Erythroblast (primary cell): ENCODE results near the gene RNPC3.
A peak's percentile ranks its signal among the peaks of the same experiment; 100 is the strongest.
"Not testable (repeated sequence)": the region's sequence is repeated elsewhere in the genome, so short reads cannot be mapped to it uniquely, and the experiment has no call there.

Source experiments
- DNase-seq, 2 experiments: peaks; one replicate each; lab custom pipeline; 2025; lab: John Stamatoyannopoulos, UW
- GATA1 ChIP-seq: IDR thresholded peaks from 2 replicates; pipeline ENCODE4 v1.6.1; 2011; ENCODE audit warnings: low read depth, mild to moderate bottlenecking, control low read depth, low read length, moderate library complexity
- POLR2A ChIP-seq: IDR thresholded peaks from 2 replicates; pipeline ENCODE4 v1.6.1; 2011; ENCODE audit warnings: mild to moderate bottlenecking, low read length

Gene RNPC3

DNA sequence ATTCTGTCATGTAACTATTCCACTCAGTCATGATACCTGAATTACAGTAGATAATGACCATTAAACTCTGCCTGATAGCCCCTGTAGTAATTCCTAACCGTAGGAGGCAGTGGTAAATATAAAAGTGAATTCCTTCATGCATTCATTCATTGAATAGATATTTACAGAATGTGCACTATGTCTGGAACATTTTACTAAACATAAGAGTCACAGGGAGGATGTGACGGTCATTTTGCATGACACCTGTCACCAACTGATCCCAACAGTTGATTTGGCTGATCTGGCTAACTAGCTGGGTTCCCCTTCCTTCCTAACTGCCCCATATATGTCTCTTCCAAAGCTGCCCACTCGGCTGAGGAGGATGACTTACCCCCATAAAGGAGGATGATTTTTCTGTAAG is 2.2 kb upstream of the RNPC3 start:
- no peak for DNase-seq
- no peak for TF ChIP-seq POLR2A
- no peak for TF ChIP-seq GATA1

DNA sequence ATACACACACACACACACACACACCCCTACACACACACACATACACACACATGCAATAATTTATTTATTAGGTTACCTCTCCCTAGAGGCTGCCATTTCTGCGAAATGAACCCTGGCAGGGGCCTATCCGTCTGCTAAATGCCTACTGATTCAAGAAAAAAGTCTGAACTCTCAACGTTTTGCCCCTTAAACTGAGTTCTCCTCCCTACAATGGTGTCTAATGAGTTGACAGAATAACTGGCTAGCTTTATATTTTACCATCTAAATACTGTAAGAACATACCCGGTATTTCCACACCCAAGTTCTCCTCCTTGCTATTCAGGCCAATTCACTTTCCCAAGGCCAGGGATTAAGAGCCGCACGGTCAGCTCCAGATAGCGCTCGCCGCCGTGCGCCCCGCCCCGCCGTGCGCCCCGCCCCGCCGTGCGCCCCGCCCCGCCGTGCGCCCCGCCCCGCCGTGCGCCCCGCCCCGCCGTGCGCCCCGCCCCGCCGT is 339 bp upstream of the RNPC3 start:
- DNase-seq: peak in 1 of 2 experiments; percentile 83
- TF ChIP-seq POLR2A (no peak), GATA1 (no peak)

DNA sequence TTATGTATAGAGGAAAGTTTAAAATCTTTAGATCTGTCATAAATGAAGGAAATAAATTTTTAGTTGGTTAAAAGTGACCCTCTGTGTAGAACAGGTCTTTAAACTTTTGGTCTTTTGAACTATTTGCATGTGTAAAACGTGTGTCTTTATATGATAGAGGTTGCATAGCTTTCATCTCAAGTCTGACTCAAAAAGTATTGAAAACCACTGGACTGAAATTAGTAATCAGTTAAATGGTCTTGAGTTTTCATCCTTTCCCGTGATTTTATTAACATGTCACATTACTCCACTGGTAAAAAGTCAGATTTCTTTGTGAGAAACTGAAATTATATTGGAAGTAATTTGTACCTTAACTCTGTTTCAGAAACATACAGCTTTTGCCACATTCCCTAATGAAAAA is 1.8 kb downstream of the RNPC3 start:
- no peak for DNase-seq
- no peak for TF ChIP-seq POLR2A
- TF ChIP-seq GATA1: no peak

DNA sequence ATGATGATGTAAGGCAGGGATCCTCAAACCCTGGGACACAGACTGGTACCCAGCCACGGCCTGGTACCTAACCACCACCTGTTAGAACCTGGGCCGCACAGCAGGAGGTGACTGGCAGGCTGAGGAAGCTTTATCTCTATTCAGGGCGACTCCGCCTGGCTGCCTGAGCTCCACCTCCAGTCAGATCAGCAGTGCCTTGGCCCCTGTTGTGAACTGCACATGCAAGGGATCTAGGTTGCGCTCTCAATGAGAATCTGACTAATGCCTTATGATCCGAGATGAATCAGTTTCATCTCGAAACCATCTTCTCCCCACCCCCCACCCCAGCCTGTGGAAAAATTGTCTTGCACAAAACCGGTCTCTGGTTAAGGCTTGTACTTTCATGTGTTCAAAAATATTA is 4.2 kb downstream of the RNPC3 start:
- TF ChIP-seq POLR2A (no peak), GATA1 (no peak)
- DNase-seq: peak; percentile 48 to 52

DNA sequence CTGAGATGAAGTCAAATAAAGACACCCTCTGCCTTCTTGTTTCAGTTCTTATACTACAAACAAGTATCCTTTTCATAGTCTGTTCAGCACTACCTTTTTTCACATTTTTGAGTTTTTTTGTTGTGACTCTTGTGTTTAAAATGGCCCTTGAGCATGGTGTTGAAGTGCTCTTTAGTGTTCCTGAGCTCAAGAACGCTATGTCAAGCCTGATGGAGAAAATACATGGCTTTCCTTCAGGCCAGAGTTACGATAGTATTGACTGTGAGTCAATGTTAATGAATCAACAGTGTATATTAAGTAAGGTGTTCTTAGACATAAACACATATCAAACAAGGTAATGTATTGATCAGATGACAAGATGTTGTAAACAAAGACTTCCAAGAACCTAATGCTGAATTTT is 12.7 kb downstream of the RNPC3 start:
- TF ChIP-seq POLR2A: no peak
- no peak for TF ChIP-seq GATA1
- no peak for DNase-seq

DNA sequence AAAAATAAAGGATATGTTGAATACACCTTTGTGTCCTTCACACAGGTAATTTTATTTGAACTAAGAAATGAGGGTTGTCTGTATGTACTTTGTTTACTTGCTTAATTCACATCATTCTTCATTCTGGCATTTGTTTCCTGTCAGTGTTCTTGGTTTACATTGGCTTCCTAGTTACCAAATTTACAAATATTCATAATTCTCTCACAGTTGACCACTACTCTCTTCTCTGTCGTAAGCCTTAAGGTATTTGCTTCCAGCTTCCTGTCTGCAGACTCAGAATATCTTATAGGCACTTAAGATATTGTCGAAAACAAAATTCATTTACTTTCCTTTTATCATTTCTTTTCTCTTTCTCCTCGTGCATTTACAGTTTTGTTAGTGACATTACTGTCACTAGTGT is 15.9 kb downstream of the RNPC3 start:
- TF ChIP-seq GATA1: no peak
- no peak for TF ChIP-seq POLR2A
- DNase-seq: no peak

DNA sequence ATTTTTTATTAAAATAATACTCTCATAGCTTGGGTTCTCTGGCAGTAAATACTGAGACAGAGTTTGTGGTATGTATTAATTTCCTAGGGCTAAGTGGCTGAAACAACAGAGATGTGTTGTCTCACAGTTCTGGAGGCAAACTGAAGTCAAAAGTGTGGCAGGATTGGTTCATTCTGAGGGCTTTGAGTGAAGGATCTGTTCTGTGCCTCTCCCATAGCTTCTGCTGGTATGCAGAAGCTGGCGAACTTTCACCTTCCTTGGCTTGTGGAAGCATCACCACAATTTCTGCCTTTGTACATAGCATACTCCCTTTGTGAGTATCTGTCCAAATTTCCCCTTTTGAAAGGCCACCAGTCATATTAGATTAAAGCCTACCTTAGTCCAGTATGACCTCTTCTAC is 21.0 kb downstream of the RNPC3 start:
- DNase-seq: no peak
- TF ChIP-seq POLR2A (no peak), GATA1 (no peak)

DNA sequence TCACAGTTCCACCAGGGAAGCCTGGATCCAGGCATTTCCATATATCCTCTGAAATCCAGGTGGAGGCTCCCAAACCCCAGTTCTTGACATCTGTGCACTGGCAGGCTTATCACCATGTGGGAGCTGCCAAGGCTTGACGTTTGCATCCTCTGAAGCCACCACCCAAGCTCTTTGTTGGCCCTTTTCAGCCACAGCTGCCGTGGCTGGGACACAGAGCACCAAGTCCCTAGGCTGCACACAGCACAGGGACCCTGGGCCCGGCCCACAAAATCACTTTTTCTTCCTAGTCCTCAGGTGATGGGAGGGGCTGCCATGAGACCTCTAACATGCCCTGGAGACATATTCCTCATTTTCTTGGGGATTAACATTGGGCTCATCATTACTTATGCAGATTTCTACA is 22.3 kb downstream of the RNPC3 start:
- no peak for DNase-seq
- TF ChIP-seq GATA1: no peak
- no peak for TF ChIP-seq POLR2A

DNA sequence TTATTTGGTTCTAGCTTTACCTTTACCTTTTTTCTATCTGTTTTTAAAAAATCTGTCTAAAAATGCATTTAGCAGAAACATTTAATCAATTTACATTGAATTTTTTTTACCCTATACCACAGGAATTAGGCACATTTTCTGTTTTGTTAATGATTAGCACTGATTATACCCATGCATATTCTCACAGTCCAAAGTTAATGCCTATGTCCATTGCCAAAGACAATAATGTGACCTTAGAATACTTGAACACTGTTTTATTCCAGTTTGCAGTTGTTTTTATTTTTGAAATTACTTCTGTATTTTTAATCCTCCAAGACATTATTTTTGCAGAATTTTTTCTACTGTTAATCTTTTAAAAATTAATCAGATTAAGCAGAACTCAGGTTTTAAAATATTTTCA is 34.9 kb downstream of the RNPC3 start:
- no peak for DNase-seq
- no peak for TF ChIP-seq GATA1

DNA sequence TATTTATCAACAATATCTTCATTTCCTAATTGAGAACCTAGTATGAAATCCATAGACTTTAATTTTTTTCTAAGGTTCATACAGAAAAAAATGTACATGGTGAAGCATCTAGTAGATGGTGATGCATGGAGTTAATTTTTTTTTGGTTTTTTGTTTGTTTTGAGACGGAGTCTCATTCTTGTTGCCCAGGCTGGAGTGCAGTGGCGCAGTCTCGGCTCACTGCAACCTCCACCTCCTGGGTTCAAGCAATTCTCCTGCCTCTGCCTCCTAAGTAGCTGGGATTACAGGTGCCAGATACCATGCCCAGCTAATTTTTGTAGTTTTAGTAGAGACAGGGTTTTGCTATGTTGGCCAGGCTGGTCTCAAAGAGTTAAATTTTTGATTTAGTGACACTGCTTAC is 35.6 kb downstream of the RNPC3 start:
- DNase-seq: not testable (repeated sequence)

DNA sequence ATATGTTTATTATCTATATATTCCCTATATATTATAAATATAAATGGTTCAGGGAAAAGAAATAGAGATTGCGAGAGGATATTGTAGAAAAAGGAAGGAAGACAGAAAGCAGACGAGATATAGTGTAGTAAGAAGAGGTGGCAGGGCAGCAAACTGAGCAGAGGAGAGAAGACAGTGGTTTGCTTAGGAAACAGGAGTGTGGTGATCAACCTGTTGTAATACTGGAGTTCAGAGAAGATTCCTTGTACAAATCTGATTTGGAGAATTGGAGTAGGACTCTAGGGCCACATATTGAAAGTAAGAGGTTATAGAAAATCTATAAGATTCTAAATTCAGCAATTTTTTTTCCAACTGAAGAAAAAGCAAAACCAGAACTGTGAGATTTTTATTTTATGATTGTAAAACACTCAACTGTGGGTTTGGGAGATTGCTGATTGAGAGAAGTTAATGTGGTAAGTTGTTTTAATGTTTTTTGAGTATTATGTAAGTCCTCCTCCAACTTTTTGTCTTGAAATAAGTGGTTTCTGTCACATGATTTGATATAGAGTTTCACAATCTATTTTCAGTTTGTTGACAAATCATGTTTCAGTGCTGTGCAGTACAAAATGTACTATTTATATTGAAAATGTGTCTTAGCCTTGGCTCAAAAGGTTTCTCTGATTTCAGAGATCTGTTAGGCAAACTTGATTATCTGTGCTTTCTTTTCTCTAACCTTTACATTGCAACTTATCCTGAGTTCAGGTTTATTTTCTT is 36.3 kb downstream of the RNPC3 start:
- no peak for DNase-seq
- TF ChIP-seq POLR2A: no peak

DNA sequence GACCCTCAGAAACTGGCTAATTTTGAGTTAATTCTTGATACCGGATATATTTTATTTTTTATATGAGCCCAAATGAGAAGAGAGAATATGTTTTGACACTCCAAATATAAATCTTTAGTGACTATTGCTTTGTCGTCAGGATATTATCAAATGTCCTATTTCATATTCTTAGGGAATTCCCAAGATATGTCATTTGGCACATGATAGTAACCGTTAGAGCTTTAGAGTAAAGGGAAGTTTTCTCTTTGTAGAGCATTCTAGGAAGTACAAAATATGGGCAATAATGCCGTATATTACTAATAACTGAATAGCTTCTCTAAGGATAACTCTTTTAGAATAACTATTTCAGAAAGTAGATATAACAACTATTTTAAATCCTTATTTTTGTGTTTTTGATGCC is 37.6 kb downstream of the RNPC3 start:
- DNase-seq: no peak
- TF ChIP-seq GATA1: no peak
- TF ChIP-seq POLR2A: no peak

DNA sequence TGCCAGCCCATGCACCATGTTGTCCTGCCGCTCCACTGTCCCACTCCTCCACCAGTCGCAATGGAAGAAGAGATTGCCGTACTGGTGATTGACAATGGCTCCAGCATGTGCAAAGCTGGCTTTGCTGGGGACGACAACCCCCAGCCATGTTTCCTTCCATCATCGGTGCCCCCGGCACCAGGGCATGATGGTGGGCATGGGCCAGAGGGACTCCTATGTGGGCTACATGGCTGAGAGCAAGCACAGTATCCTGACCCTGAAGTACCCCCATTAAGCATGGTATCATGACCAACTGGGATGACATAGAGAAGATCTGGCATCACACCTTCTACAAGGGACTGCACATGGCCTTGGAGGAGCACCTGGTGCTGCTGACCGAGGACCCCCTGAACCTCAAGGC is 44.0 kb downstream of the RNPC3 start:
- TF ChIP-seq GATA1: no peak
- no peak for TF ChIP-seq POLR2A
- no peak for DNase-seq

DNA sequence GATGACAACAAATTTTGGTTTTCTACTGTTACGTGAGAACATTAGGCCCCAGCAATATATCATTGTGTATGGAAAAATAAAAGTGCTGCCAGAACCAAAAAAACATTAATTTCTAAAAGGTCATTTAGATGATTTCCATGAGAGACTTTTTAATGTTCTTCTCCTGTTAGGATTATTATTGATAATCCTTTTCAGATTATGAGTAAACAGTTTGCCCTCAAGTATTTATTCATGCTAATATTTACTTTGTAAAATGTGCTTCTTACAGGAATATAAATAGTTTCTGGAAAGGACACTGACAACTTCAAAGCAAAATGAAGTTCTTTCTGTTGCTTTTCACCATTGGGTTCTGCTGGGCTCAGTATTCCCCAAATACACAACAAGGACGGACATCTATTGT is 45.8 kb downstream of the RNPC3 start, which contains the start of gene AMY2B:
Gene AMY2B (plus strand): TSS at position 301 of the 400 bp plus-strand sequence. CDS start 14 bp downstream, at position 315.
- DNase-seq: not testable (repeated sequence)

DNA sequence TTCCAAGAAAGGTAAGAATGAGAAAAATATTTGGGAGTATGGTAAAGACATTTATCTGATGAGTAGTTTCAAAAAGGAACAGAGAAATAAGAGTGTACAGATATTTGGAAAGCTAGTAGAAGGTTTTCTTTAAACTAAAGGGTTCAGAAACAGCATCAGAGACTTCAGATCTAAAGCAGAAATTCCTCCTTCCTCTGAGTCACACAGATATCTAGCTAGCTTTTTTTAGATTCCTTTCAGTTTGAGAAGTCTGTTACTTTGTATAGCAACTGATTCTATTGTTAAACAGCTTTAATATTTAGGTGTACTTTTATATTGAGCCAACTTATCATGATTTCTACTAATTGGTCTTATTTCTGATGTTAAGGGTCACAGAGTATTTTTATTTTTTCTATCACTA is 50.6 kb downstream of the RNPC3 start:
- DNase-seq: no peak
- no peak for TF ChIP-seq POLR2A
- no peak for TF ChIP-seq GATA1

DNA sequence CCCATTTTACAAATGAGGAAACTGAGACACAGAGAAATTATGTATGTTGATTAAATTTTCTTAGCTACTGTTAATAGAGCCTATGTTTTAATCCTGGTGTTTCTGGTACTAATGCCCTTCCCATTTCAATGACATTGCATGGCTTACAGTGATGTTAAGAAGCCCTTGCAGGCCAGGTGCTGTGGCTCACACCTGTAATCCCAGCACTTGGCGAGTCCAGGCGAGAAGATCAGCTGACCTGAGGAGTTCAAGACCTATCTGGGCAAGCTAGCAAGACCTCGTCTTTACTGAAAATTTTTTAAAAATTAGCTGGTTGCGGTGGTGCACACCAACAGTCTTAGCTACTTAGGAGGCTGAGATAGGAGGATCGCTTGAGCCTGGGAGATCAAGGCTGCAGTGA is 51.3 kb downstream of the RNPC3 start:
- not testable (repeated sequence) for DNase-seq
